Measurements from ENCODE around the gene AHCTF1. TPM values are rescaled to one million over a fixed set of nuclear protein-coding genes. Genes with fewer than 3 reads are reported as not detected.

Gene AHCTF1
- total and polyA plus RNA-seq, 2 donors (not counting 3 experiments of a cell fraction or from before 2014, with no cell fraction given) = 5.5 to 32.1 TPM

DNA sequence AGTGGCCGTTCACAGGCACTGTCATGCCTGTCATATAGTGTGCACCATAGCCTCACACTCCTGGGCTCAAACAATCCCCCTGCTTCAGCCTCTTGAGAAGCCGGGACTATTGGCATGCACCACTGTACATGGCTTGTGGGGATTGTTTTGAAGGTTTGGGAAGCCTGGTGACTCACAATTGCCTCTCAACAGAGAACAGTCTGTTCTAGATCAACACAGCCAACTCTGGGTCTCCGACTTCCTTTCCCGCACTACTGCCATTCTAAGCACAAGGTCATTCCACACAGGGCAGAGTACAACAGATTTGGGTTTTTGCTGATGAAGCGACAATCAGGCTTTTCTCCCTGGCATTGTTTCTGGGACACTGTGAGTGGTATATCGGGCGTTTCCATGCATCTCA lies 15.5 kb upstream of the AHCTF1 start:
- Histone ChIP-seq H3K27ac (ENCODE audit: insufficient read depth, low read depth, low read length) (peak overlapping the region; percentile 58), H4K20me1 (replicated peaks; ENCODE audit: control insufficient read depth, extremely low read depth, insufficient read depth, low read length) (no peaks in the 10 kb centered on the region), H3K79me2 (ENCODE audit: control insufficient read depth, insufficient read depth, low read length) (no peaks in the 10 kb centered on the region), H3K9ac (replicated peaks; ENCODE audit: extremely low read depth, insufficient read depth, low read length) (no peak overlapping the region), H3K4me3 (replicated peaks in 1 of 3; ENCODE audit: insufficient read depth in 1 of 3, low read depth in 1 of 3, low read length in 3 of 3) (no peak overlapping the region), H3K27me3 (ENCODE audit: control insufficient read depth in 2 of 2, insufficient read depth in 2 of 2, low read length in 2 of 2) (no peaks in the 10 kb centered on the region), H3K4me1 (ENCODE audit: control insufficient read depth, extremely low read depth, insufficient read depth, low read length) (peaks cover 6% of the 10 kb centered on the region), H3K36me3 (ENCODE audit: control insufficient read depth in 2 of 2, extremely low read depth in 1 of 2, insufficient read depth in 2 of 2, low read length in 2 of 2) (no peaks in the 10 kb centered on the region), H3K9me1 (replicated peaks; ENCODE audit: control insufficient read depth, extremely low read depth, insufficient read depth, low read length) (no peaks in the 10 kb centered on the region), H3K9me3 (replicated peaks; ENCODE audit: control insufficient read depth, insufficient read depth, low read length) (no peaks in the 10 kb centered on the region), H2AFZ (ENCODE audit: low read depth, low read length) (peak overlapping the region; percentile 49), H3K4me2 (ENCODE audit: insufficient read depth, low read length) (peak overlapping the region; percentile 40)
- ChIA-PET CTCF (interaction anchor here (1.0 kb wide), 2 partner anchors 12 to 40 kb away, joined by 3 read pairs; no protein-coding TSS in a partner anchor), POLR2A (no interaction called here)
- dilution Hi-C loops (cut with MboI; ENCODE audit: extremely low pct_ligation_motif_present, low sequenced_read_pairs) = no loop called here
- BruUV-seq (replicated peaks) = no TSS peak
- TF ChIP-seq JUN (IDR thresholded peaks at IDR 0.05; ENCODE audit: borderline replicate concordance, insufficient read depth, insufficient read length, low read depth) = peak; percentile 75
- peak; percentile 64 for TF ChIP-seq FOS (IDR thresholded peaks at IDR 0.05; ENCODE audit: borderline replicate concordance, insufficient read depth, low read length)
- peak; percentile 59 for TF ChIP-seq POLR2AphosphoS5 (IDR thresholded peaks at IDR 0.05; ENCODE audit: insufficient read depth, low read depth, low read length)
- TF ChIP-seq MYC (IDR thresholded peaks at IDR 0.05; ENCODE audit: low read depth, low read length) = no peak
- intact Hi-C loops (cut with micrococcal nuclease) = loop anchor here (1.0 kb wide), 2 partner anchors 13 to 15 kb away; no protein-coding TSS in a partner anchor
- DNase-seq (ENCODE audit: low read depth, low spot score) = peak; percentile 87
- FAIRE-seq = peak; percentile 100

DNA sequence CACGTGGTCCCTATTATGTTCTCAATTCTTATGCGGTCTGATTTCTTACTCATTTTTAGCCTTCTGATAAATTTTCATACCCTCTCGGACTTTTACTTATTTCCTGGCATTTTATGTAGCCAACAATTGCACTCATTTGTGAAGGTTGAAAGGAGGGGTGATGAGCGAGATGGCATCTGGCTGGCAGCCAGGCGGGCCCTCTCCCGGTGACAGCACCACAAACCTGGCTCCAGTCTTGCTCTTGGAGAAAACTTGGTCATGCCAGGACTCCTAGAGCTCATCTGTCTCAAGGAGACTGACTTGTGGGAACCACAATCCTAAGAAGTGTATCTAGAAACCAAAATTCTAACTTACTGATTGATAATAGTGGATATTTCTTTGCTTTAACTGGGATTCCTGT lies 14.6 kb upstream of the AHCTF1 start:
- TF ChIP-seq, protein P1, sequence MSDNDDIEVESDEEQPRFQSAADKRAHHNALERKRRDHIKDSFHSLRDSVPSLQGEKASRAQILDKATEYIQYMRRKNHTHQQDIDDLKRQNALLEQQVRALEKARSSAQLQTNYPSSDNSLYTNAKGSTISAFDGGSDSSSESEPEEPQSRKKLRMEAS (IDR thresholded peaks at IDR 0.05; ENCODE audit: insufficient read depth, insufficient read length) = no peak
- TF ChIP-seq MYC (IDR thresholded peaks at IDR 0.05; ENCODE audit: low read depth, low read length) = no peak
- TF ChIP-seq GATA2 (IDR thresholded peaks at IDR 0.05; ENCODE audit: insufficient read depth, insufficient read length, low read depth, low read length) = no peak
- TF ChIP-seq, protein P2, sequence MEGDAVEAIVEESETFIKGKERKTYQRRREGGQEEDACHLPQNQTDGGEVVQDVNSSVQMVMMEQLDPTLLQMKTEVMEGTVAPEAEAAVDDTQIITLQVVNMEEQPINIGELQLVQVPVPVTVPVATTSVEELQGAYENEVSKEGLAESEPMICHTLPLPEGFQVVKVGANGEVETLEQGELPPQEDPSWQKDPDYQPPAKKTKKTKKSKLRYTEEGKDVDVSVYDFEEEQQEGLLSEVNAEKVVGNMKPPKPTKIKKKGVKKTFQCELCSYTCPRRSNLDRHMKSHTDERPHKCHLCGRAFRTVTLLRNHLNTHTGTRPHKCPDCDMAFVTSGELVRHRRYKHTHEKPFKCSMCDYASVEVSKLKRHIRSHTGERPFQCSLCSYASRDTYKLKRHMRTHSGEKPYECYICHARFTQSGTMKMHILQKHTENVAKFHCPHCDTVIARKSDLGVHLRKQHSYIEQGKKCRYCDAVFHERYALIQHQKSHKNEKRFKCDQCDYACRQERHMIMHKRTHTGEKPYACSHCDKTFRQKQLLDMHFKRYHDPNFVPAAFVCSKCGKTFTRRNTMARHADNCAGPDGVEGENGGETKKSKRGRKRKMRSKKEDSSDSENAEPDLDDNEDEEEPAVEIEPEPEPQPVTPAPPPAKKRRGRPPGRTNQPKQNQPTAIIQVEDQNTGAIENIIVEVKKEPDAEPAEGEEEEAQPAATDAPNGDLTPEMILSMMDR (IDR thresholded peaks at IDR 0.05; ENCODE audit: extremely low read depth in 1 of 2, insufficient read depth in 1 of 2, low read depth in 1 of 2, low read length in 2 of 2) = no peak
- TF ChIP-seq FOS (IDR thresholded peaks at IDR 0.05; ENCODE audit: borderline replicate concordance, insufficient read depth, low read length) = no peak
- Histone ChIP-seq H3K79me2 (ENCODE audit: control insufficient read depth, insufficient read depth, low read length) (no peaks in the 10 kb centered on the region), H3K27me3 (ENCODE audit: control insufficient read depth in 2 of 2, insufficient read depth in 2 of 2, low read length in 2 of 2) (no peaks in the 10 kb centered on the region), H3K9me1 (replicated peaks; ENCODE audit: control insufficient read depth, extremely low read depth, insufficient read depth, low read length) (no peaks in the 10 kb centered on the region), H3K9me3 (replicated peaks; ENCODE audit: control insufficient read depth, insufficient read depth, low read length) (no peaks in the 10 kb centered on the region), H2AFZ (ENCODE audit: low read depth, low read length) (no peak overlapping the region), H3K4me1 (ENCODE audit: control insufficient read depth, extremely low read depth, insufficient read depth, low read length) (peaks cover 6% of the 10 kb centered on the region), H3K4me3 (replicated peaks in 1 of 3; ENCODE audit: insufficient read depth in 1 of 3, low read depth in 1 of 3, low read length in 3 of 3) (no peak overlapping the region), H3K27ac (ENCODE audit: insufficient read depth, low read depth, low read length) (no peak overlapping the region), H3K4me2 (ENCODE audit: insufficient read depth, low read length) (no peak overlapping the region), H3K9ac (replicated peaks; ENCODE audit: extremely low read depth, insufficient read depth, low read length) (no peak overlapping the region), H3K36me3 (ENCODE audit: control insufficient read depth in 2 of 2, extremely low read depth in 1 of 2, insufficient read depth in 2 of 2, low read length in 2 of 2) (no peaks in the 10 kb centered on the region), H4K20me1 (replicated peaks; ENCODE audit: control insufficient read depth, extremely low read depth, insufficient read depth, low read length) (no peaks in the 10 kb centered on the region)
- no peak for FAIRE-seq
- intact Hi-C loops (cut with micrococcal nuclease) = no loop called here
- BruUV-seq (replicated peaks) = no TSS peak
- POLR2A ChIA-PET = no interaction called here
- DNase-seq (ENCODE audit: low read depth, low spot score) = no peak
- dilution Hi-C loops (cut with MboI; ENCODE audit: extremely low pct_ligation_motif_present, low sequenced_read_pairs) = no loop called here
- CTCF ChIA-PET = interaction anchor here (1.1 kb wide), 1 partner anchor 25 kb away, joined by 3 read pairs; no protein-coding TSS in a partner anchor

Data from endothelial cell of umbilical vein (primary cell).